NOMO-1 treated with dmso at 0.1 percent for 144 hours (cell line): ENCODE data around the gene RNU1-2.
"Not testable (repeated sequence)": the region's sequence is repeated elsewhere in the genome, so short reads cannot be mapped to it uniquely, and the experiment has no call there.

ENCODE experiments used
- DNase-seq: peaks from one replicate; lab custom pipeline; 2025; ENCODE audit not compliant: unreplicated experiment; lab: John Stamatoyannopoulos, UW

RNU1-2 gene

DNA sequence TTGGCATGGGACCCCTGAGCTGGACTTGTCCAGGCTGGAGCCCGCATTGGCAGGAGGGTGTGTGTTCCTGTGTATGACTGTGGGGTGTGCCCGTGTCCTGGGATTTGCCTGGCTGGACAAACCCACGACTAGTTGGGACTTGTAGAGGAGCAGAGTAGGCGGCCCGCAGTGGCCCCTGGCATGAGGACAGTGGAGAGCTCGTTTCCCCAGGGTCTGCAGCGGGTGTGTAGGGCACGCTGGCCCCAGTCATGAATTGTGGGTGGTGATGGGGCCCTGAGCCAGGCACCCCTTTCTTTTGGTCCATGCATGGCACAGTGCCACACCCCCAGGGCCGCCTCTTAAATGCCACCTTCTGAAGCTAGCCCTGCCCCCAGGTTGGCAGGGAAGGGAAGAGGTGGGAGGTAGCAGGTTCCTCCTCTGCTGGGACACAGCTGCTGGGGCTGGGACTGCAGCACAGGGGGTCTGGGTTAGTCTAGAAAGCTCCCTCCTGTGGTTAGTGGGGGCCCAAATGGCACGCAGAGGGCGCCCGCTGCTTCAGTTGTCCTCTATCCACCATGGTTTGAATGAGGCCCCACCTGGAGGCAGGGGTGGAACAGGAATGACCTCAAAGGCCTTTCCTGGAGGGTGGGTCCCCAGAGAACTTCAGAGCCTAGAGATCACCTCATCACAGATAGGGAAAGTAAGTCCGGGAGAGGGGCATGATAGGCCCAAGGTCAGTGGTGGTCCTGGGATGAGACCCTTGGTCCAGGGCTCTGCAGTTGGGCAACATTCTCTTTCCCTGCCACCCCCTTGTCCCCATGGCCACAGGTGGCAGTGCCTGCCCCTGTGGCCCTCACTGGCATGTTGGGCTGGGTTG is 30.1 kb downstream of the RNU1-2 start:
- no peak for DNase-seq

GRCh38 chr1:16926491-16927073 is 30.8 kb downstream of the RNU1-2 start:
- no peak for DNase-seq

DNA sequence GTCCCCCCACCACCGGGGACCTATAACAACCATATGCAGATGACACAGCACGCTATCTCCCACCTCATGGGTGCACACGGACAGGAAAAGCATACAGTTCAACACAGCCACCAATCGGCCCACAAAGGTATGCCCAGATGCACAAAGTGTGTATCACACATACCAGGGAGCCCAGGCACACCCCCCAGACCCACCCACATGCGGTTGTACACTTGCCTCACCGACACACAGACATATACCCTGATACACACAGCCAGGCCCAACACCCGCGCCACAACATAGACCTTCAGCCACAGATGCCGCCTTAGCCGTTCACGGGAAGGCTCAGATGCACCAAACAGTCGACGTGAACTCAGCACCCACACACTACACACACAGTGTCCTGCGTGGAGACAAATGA is 31.5 kb downstream of the RNU1-2 start:
- no peak for DNase-seq

DNA sequence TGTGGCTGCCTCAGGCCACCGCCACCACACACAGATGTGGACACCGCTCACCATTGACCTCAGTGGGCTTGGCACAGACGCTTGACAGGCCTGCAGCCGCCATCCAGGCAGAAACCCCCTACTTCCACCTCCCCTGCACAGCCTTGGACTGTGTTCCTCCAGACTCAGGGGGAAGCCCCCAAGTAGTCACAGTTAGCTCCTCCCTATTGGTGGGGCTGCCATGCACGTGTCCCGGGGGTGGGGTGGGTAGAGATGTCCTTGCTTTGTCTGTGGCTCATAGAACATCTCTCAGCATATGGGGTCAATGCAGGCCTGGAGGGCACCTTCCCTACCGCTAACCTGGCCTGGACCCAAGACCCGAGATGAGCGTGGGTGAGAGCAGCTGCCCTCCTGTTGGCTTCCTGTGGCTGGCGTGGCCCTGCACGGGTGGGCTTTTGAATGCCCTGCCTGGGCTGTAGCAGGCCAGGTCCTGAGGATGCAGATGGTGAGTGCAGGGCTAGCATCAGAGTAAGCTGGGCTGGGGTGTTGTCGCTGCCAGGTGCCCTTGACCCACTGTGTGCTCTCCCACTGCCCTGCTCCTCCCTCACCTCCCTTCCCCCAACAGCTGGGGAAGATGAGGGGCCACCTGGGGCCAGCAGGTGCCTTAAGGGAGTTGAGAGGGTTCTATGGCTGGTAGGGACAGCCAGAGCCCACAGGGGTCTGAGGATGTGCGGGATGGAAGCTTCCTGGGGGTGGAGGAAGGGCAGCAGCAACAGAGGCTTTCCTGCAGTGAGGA is 32.1 kb downstream of the RNU1-2 start:
- no peak for DNase-seq

DNA sequence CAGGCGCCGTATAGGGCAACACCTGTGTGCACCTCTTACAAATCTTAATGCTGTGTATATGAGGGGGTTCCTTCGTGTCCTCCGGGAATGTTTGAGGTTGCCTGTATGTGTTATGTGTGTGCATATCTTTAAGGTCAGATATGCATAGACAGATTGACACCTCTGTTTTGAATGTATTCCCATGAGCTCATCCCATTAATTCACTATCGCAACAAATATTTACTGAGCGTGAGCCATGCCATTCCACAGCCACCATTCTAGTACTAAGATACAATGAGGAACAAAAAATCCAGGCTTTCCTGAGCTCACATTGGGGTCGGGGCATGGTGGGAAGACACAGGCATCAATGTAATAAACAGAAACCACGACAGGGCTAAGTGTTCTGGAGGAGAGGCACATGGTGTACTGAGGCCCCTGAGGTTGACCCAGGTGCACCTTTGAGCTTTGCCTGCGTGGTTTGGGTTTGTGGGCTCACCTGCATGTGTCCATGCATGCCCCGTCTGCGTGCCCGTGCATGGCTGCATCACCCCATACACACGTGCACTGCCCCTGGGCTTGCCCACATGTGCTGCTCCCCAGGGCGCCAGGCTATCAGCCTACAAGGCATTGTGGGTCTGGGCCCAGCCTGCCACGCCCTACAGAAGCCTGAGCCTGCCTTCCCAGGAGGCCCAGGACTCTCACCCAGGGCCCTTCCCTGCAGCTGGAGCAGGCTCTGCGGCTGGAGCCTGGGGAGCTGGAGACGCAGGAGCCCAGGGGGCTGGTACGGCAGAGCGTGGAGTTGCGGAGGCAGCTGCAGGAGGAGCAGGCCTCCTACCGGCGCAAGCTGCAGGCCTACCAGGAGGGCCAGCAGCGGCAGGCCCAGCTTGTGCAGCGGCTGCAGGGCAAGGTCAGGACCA is 33.6 kb downstream of the RNU1-2 start:
- not testable (repeated sequence) for DNase-seq

DNA sequence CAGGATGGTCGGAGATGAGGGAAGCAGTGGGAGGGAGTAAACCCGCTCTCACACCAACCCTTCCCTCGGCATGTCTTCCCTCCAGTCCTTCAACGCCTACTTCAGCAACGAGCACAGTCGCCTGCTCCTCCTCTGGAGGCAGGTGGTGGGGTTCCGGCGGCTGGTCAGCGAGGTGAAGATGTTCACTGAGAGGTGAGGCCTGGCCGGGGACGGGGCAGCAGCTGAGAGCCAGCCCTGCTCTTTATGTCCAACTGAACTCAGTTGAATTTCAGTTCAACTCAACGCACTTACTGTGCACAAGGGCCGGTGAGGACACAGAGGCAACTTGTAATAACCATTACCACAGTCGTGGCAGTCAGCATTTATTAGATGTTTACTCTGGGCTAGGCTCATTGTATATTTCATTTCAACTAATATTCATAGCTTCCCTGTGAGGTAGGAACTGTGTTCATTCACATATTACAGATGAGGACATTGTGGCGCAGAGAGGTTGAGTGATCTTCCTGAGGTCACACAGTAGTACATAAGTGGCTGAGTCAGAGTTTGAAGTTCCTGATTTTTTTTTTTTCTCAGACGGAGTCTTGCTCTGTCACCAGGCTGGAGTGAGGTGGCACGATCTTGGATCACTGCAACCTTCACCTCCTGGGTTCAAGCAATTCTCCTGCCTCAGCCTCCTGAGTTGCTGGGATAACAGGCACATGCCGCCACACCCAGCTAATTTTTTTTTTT is 35.6 kb downstream of the RNU1-2 start:
- not testable (repeated sequence) for DNase-seq

DNA sequence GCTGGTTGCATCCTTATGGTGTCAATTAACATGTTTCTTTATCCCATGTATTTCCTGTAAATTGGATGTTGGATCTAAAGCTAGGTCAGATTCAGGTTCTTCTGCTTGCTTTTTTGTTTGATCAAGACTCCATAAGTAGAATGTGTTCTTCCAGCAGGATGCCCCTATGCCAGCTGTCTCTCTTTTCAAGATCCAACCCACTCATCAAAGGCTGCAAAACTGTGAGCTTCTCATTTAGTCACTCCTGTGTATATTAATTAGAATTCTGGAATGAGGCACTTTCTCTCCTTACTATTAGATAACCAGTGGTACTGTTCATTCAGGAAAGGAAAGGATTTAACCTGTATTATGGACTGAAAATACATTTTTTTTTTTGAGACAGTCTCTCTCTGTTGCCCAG is 38.2 kb downstream of the RNU1-2 start:
- DNase-seq, result not testable (repeated sequence)

GRCh38 chr1:16936580-16936979 is 40.8 kb downstream of the RNU1-2 start:
- not testable (repeated sequence) for DNase-seq

- no peak for DNase-seq
Observed at GRCh38 chr1:16938351-16939321, 42.9 kb downstream of the RNU1-2 start.

- not testable (repeated sequence) for DNase-seq
Observed at GRCh38 chr1:16939386-16940180, 43.8 kb downstream of the RNU1-2 start.

DNA sequence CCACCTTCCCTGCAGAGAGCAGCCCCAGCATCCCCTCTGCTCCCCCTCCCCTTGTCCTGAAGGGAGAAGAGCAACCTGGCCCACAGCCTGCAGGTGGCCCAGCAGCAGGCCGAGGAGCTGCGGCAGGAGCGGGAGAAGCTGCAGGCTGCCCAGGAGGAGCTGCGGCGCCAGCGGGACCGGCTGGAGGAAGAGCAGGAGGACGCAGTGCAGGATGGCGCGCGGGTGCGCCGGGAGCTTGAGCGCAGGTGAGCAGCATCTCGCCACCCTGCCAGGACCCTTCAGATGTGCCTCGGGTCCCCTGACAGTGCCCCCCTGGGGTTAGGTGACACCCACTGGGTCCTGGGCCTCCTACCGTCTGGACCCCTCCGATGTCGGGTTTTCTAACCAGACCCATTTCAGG is 48.3 kb downstream of the RNU1-2 start:
- no peak for DNase-seq

GRCh38 chr1:16945512-16945911 is 49.7 kb downstream of the RNU1-2 start:
- DNase-seq, result not testable (repeated sequence)
